OCI-LY7 (cell line): ENCODE results near the gene PCK1. TPM values are rescaled to one million over a fixed set of nuclear protein-coding genes. Genes with fewer than 3 reads are reported as not detected.

Experiments
- BruUV-seq: library from RNA; stranded (reverse); fragments of 400-500 nt; replicated peaks from 2 replicates; lab custom pipeline; 2021; lab: Mats Ljungman, UMichigan
- CTCF ChIA-PET: fragments of 300-600 bp; sonication (Branson Sonifier 250); formaldehyde crosslinking; loops from one replicate; lab custom pipeline; 2022; ENCODE audit warnings: antibody characterized with exemption; ENCODE audit not compliant: unreplicated experiment; lab: Charles Lee
- POLR2A ChIA-PET: fragments of 300-600 bp; sonication (Branson Sonifier 250); formaldehyde crosslinking; loops from one replicate; lab custom pipeline; 2022; ENCODE audit warnings: antibody characterized with exemption; lab: Charles Lee
- DNase-seq: peaks from one replicate; pipeline ENCODE4 v3.0.0-alpha.2; 2015; ENCODE audit warnings: low spot score
- H2AFZ ChIP-seq: fragments of 200-600 bp; sonication (generic), shearing (Covaris generic); 2 replicates; pipeline ENCODE4 v1.6.1; 2014; ENCODE audit warnings: mild to moderate bottlenecking, antibody characterized with exemption, low read length, moderate library complexity
- H3K27ac ChIP-seq: fragments of 200-600 bp; sonication (generic); 2 replicates; pipeline ENCODE4 v1.5.1; 2014; ENCODE audit warnings: mixed run types, low read depth, mild to moderate bottlenecking, moderate library complexity, low read length, inconsistent platforms; ENCODE audit not compliant: poor library complexity, severe bottlenecking
- H3K36me3 ChIP-seq: fragments of 200-600 bp; sonication (generic); 2 replicates; pipeline ENCODE4 v1.6.1; 2014; ENCODE audit warnings: mild to moderate bottlenecking, antibody characterized with exemption, low read length, moderate library complexity, mixed read lengths; ENCODE audit not compliant: insufficient read depth
- H3K4me1 ChIP-seq: fragments of 200-600 bp; sonication (generic); 2 replicates; pipeline ENCODE4 v1.5.1; 2014; ENCODE audit warnings: mild to moderate bottlenecking, low read length; ENCODE audit not compliant: insufficient read depth, poor library complexity, severe bottlenecking
- H3K4me2 ChIP-seq: fragments of 200-600 bp; sonication (generic); 2 replicates; pipeline ENCODE4 v1.6.1; 2014; ENCODE audit warnings: mild to moderate bottlenecking, low read length
- H3K4me3 ChIP-seq: fragments of 200-600 bp; sonication (generic); 2 replicates; pipeline ENCODE4 v1.5.1; 2014; ENCODE audit warnings: mild to moderate bottlenecking, low read depth, low read length; ENCODE audit not compliant: poor library complexity, severe bottlenecking
- H3K79me2 ChIP-seq: fragments of 200-600 bp; sonication (generic); 2 replicates; pipeline ENCODE4 v1.6.1; 2016; ENCODE audit warnings: low read depth, mild to moderate bottlenecking, low read length, moderate library complexity, mixed read lengths; ENCODE audit not compliant: insufficient read depth
- H3K9me2 ChIP-seq: fragments of 200-600 bp; sonication (generic); 2 replicates; pipeline ENCODE4 v1.6.1; 2016; ENCODE audit warnings: mild to moderate bottlenecking, low read length, mixed read lengths; ENCODE audit not compliant: insufficient read depth
- H3K9me3 ChIP-seq: fragments of 200-600 bp; sonication (generic); 2 replicates; pipeline ENCODE4 v1.6.1; 2014; ENCODE audit warnings: mild to moderate bottlenecking, mixed run types, low read length, mixed read lengths
- H4K20me1 ChIP-seq: fragments of 200-600 bp; sonication (generic); 2 replicates; pipeline ENCODE4 v1.6.1; 2014; ENCODE audit warnings: mild to moderate bottlenecking, antibody characterized with exemption, low read length, moderate library complexity, mixed read lengths; ENCODE audit not compliant: insufficient read depth
- EZH2phosphoT487 ChIP-seq: fragments of 200-600 bp; sonication (generic); IDR thresholded peaks from 2 replicates; pipeline ENCODE4 v1.6.1; 2018; ENCODE audit warnings: low read depth, borderline replicate concordance, mild to moderate bottlenecking, mixed run types, antibody characterized with exemption, low read length, moderate library complexity, mixed read lengths
- intact Hi-C: fragments of 100-400 bp; cut with micrococcal nuclease; formaldehyde crosslinking; loops from one replicate; pipeline ENCODE4 v1.10.0; 2022; ENCODE audit not compliant: unreplicated experiment
- total RNA-seq, 2 experiments: library from RNA; depleted of rRNA in 1 of 2; stranded (reverse); fragments of >200 nt in 1 of 2; shearing (Covaris generic) in 1 of 2; gene quantifications; 2 replicates each; pipeline ENCODE4 v1.2.3, GENCODE V29; 2014 to 2022
- TF ChIP-seq, protein P1 (sequence below): fragments of 200-600 bp; sonication (generic); conservative IDR thresholded peaks from 2 replicates; pipeline ENCODE4 v1.5.1; 2014; ENCODE audit warnings: mild to moderate bottlenecking, antibody characterized with exemption, low read length, moderate library complexity, mixed read lengths

PCK1 gene
- total RNA-seq, 2 experiments from 2014 or later, result 6.9 to 13.0 TPM

DNA sequence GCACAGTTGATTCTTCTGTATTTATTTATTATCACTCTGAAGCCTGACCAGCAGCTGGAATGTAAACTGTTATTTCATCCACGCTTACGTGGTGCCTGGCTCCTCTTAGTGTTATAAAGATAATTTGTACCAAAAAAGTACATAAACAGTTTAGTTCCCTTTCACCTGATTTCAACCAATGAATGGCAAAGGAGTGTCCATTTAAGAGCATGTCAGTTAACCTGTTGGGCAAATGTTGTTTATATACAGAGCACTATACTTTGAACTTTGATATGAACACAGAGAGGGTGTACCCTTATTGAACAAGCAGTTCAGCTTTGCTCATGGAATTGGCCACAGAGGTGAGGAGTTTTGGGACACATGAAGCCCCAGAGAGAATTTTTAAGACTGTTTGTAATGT lies 28.8 kb upstream of the PCK1 start:
- TF ChIP-seq, protein P1, sequence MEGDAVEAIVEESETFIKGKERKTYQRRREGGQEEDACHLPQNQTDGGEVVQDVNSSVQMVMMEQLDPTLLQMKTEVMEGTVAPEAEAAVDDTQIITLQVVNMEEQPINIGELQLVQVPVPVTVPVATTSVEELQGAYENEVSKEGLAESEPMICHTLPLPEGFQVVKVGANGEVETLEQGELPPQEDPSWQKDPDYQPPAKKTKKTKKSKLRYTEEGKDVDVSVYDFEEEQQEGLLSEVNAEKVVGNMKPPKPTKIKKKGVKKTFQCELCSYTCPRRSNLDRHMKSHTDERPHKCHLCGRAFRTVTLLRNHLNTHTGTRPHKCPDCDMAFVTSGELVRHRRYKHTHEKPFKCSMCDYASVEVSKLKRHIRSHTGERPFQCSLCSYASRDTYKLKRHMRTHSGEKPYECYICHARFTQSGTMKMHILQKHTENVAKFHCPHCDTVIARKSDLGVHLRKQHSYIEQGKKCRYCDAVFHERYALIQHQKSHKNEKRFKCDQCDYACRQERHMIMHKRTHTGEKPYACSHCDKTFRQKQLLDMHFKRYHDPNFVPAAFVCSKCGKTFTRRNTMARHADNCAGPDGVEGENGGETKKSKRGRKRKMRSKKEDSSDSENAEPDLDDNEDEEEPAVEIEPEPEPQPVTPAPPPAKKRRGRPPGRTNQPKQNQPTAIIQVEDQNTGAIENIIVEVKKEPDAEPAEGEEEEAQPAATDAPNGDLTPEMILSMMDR, result no peak
- TF ChIP-seq EZH2phosphoT487, result no peak
- Histone ChIP-seq H3K9me3 (no peaks in the 10 kb centered on the region), H3K4me3 (no peak overlapping the region), H3K27ac (no peak overlapping the region), H3K4me1 (no peaks in the 10 kb centered on the region), H4K20me1 (no peaks in the 10 kb centered on the region), H3K4me2 (no peak overlapping the region), H3K9me2 (no peaks in the 10 kb centered on the region), H2AFZ (no peak overlapping the region), H3K36me3 (no peaks in the 10 kb centered on the region; the same call in 1 of the 2 replicates), H3K79me2 (no peaks in the 10 kb centered on the region)
- ChIA-PET CTCF (no interaction called here), POLR2A (interaction anchor here (0.8 kb wide), 1 partner anchor 15 kb away, joined by 6 read pairs; no protein-coding TSS in a partner anchor)
- intact Hi-C loops, result no loop called here
- DNase-seq, result no peak
- no TSS peak for BruUV-seq

DNA sequence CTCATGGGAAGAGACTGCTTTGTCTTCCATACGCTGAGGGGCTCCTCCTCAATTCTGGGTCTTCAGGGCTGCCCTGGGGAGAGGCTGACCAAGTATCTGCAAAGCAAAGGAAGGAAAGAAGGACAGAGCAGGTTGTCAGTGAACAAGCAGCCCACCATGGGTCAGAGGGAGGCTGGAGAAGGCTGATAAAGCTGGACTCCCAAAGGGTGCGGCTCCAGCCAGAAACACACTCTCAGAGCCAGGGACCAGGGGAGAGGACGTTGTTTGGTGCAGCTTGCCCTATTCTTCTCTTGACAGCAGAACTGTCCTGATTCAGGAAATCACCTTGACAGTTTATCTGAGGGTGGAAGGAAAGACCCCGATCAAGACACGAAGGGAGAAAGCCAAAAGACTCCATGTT lies 25.6 kb upstream of the PCK1 start:
- intact Hi-C loops, result no loop called here
- Histone ChIP-seq H3K27ac (no peak overlapping the region), H3K4me2 (no peak overlapping the region), H3K79me2 (no peaks in the 10 kb centered on the region), H3K4me3 (no peak overlapping the region), H3K4me1 (no peaks in the 10 kb centered on the region), H4K20me1 (no peaks in the 10 kb centered on the region), H3K36me3 (no peaks in the 10 kb centered on the region; the same call in 1 of the 2 replicates), H3K9me2 (no peaks in the 10 kb centered on the region), H3K9me3 (no peaks in the 10 kb centered on the region), H2AFZ (no peak overlapping the region)
- POLR2A ChIA-PET, result interaction anchor here (0.7 kb wide), 1 partner anchor 25 kb away, joined by 3 read pairs; no protein-coding TSS in a partner anchor
- CTCF ChIA-PET, result no interaction called here
- no peak for DNase-seq
- TF ChIP-seq EZH2phosphoT487, result no peak
- no TSS peak for BruUV-seq

DNA sequence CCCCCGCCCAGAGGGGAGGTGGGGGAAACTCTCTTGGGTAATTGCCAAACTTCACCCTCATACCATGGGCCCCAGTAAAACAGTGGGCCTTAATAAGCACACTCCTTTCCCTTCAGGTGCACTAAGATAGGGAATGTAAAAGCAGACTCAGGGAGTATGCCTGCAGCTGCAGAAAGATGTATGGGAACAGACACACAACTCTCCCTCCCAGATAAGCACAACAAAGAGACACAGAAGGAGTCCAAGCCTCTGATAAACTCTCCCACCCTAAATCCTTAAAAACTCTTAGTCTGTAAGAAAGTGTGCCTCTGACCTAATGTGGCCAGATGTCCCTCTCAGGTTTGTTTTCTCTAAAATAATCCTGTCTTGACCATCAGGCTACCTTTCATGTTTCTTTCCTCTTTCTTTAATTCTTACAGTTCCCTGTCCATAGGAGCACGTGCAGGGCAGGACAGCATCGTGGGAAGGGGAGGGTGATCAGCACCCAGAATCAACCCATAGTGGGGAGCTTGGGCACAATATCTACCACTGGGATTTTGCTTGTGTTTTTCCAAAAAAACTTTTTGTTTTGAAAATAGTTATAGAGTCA lies 24.7 kb upstream of the PCK1 start:
- Histone ChIP-seq H3K9me2 (no peaks in the 10 kb centered on the region), H3K27ac (no peak overlapping the region), H3K36me3 (no peaks in the 10 kb centered on the region; the same call in 1 of the 2 replicates), H3K4me1 (no peaks in the 10 kb centered on the region), H2AFZ (no peak overlapping the region), H3K9me3 (no peaks in the 10 kb centered on the region), H3K4me3 (no peak overlapping the region), H4K20me1 (no peaks in the 10 kb centered on the region), H3K4me2 (no peak overlapping the region), H3K79me2 (no peaks in the 10 kb centered on the region)
- no peak for DNase-seq
- BruUV-seq, result no TSS peak
- CTCF ChIA-PET, result interaction anchor here (1.0 kb wide), 1 partner anchor 12 kb away, joined by 3 read pairs; no protein-coding TSS in a partner anchor
- POLR2A ChIA-PET, result no interaction called here
- TF ChIP-seq EZH2phosphoT487, result no peak
- TF ChIP-seq, protein P1, result no peak
- intact Hi-C loops, result no loop called here
